ENCODE data around the gene FARP2.

The FARP2 gene

GRCh38 chr2:241538838-241539615 is 182.9 kb downstream of the FARP2 start:
- TF ChIP-seq CTCF (IDR thresholded peaks at IDR 0.05): no peak

GRCh38 chr2:241539616-241540374 is 183.7 kb downstream of the FARP2 start:
- no peak for TF ChIP-seq CTCF (IDR thresholded peaks at IDR 0.05)

- TF ChIP-seq CTCF (IDR thresholded peaks at IDR 0.05): no peak
Measured at GRCh38 chr2:241540401-241540770, 184.3 kb downstream of the FARP2 start.

GRCh38 chr2:241540771-241541561 is 184.9 kb downstream of the FARP2 start:
- TF ChIP-seq CTCF (IDR thresholded peaks at IDR 0.05): no peak

- no peak for TF ChIP-seq CTCF (IDR thresholded peaks at IDR 0.05)
Measured at GRCh38 chr2:241541564-241542277, 185.6 kb downstream of the FARP2 start.

- no peak for TF ChIP-seq CTCF (IDR thresholded peaks at IDR 0.05)
Measured at GRCh38 chr2:241542278-241542605, 186.2 kb downstream of the FARP2 start.
